Measurements from ENCODE around the gene KANSL1.

DNA sequence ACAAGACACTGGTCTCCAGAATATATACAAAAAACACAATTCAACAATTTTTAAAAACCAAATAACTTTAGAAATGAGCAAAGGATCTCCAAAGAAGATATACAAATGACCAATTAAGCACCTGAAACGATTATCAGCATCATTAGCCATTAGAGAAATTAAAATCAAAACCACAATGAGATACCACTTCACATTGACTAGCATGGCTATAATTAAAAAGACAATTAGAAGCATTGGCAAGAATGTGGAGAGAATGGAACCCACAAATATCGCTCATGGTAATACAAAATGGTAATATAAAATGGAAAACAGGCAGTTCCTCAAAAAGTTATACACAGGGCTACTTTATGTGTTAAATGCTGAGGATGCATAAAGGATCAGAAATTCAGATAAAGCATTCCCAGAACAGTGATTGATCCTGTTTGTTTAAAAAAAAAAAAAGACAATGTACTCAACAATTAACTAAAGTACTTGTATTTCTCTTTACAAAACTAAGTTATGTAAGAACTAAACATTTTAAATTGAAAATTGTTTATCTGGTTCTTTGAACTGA, 52.5 kb downstream of the KANSL1 start:
- TF ChIP-seq POLR2AphosphoS5 (IDR thresholded peaks at IDR 0.05) = no peak
- TF ChIP-seq, protein P1, sequence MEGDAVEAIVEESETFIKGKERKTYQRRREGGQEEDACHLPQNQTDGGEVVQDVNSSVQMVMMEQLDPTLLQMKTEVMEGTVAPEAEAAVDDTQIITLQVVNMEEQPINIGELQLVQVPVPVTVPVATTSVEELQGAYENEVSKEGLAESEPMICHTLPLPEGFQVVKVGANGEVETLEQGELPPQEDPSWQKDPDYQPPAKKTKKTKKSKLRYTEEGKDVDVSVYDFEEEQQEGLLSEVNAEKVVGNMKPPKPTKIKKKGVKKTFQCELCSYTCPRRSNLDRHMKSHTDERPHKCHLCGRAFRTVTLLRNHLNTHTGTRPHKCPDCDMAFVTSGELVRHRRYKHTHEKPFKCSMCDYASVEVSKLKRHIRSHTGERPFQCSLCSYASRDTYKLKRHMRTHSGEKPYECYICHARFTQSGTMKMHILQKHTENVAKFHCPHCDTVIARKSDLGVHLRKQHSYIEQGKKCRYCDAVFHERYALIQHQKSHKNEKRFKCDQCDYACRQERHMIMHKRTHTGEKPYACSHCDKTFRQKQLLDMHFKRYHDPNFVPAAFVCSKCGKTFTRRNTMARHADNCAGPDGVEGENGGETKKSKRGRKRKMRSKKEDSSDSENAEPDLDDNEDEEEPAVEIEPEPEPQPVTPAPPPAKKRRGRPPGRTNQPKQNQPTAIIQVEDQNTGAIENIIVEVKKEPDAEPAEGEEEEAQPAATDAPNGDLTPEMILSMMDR (IDR thresholded peaks at IDR 0.05; ENCODE audit: poor library complexity, severe bottlenecking) = no peak
- no peak for TF ChIP-seq RAD21 (conservative IDR thresholded peaks at IDR 0.05)
